HCEC 1CT (cell line): ENCODE data around the gene NDUFS3.
A peak's percentile ranks its signal among the peaks of the same experiment; 100 is the strongest.

Experiments
- DNase-seq: peaks from one replicate; pipeline ENCODE4 v3.0.0-alpha.2; 2017

NDUFS3 gene

GRCh38 chr11:47592251-47592650 lies 13.4 kb downstream of the NDUFS3 start:
- no peak for DNase-seq

- DNase-seq: no peak
These were observed 14.1 kb downstream of the NDUFS3 start for GRCh38 chr11:47592970-47593369.

- no peak for DNase-seq
These were observed 14.6 kb downstream of the NDUFS3 start for GRCh38 chr11:47593492-47593933.

- DNase-seq: no peak
These were observed 15.3 kb downstream of the NDUFS3 start, which contains the start of gene C1QTNF4 for GRCh38 chr11:47593934-47594855. TSS of gene C1QTNF4 (minus strand) at chr11:47594411. CDS start at chr11:47590810, 3,601 bp downstream.

- no peak for DNase-seq
These were observed 16.2 kb downstream of the NDUFS3 start for GRCh38 chr11:47595029-47595428.

- no peak for DNase-seq
These were observed 17.1 kb downstream of the NDUFS3 start for GRCh38 chr11:47595967-47596366.

GRCh38 chr11:47599902-47600301 lies 21.0 kb downstream of the NDUFS3 start:
- no peak for DNase-seq

- DNase-seq: no peak
These were observed 24.4 kb downstream of the NDUFS3 start for GRCh38 chr11:47603295-47603694.

GRCh38 chr11:47605921-47606320 lies 27.0 kb downstream of the NDUFS3 start:
- no peak for DNase-seq

- DNase-seq: no peak
These were observed 27.9 kb downstream of the NDUFS3 start for GRCh38 chr11:47606731-47607130.

- peak; percentile 89 for DNase-seq
These were observed 28.5 kb downstream of the NDUFS3 start for GRCh38 chr11:47607380-47607779.

GRCh38 chr11:47609675-47610074 lies 30.8 kb downstream of the NDUFS3 start:
- no peak for DNase-seq

- DNase-seq: no peak
These were observed 32.5 kb downstream of the NDUFS3 start for GRCh38 chr11:47611348-47611794.

GRCh38 chr11:47615249-47615648 lies 36.4 kb downstream of the NDUFS3 start:
- DNase-seq: no peak

- peak; percentile 77 for DNase-seq
These were observed 38.0 kb downstream of the NDUFS3 start for GRCh38 chr11:47616726-47617416.

- peak; percentile 78 for DNase-seq
These were observed 38.5 kb downstream of the NDUFS3 start for GRCh38 chr11:47617417-47617809.

GRCh38 chr11:47620836-47621378 lies 42.0 kb downstream of the NDUFS3 start:
- no peak for DNase-seq

GRCh38 chr11:47626234-47626633 lies 47.4 kb downstream of the NDUFS3 start:
- DNase-seq: no peak

- no peak for DNase-seq
These were observed 49.2 kb downstream of the NDUFS3 start for GRCh38 chr11:47628026-47628425.

- DNase-seq: no peak
These were observed 52.6 kb downstream of the NDUFS3 start for GRCh38 chr11:47631473-47631872.
